22Rv1 (cell line): ENCODE results near the gene ITGB3.
"Not testable (repeated sequence)": the region's sequence is repeated elsewhere in the genome, so short reads cannot be mapped to it uniquely, and the experiment has no call there.

Source experiments
- H3K27ac ChIP-seq: fragments of 450-650 bp; 2 replicates; pipeline ENCODE4 v1.5.1; 2017
- ZFX ChIP-seq: fragments of 450-650 bp; IDR thresholded peaks from 2 replicates; pipeline ENCODE4 v1.6.1; 2017; ENCODE audit warnings: antibody characterized with exemption, borderline replicate concordance
- TF ChIP-seq, protein P1 (sequence below): fragments of 450-650 bp; IDR thresholded peaks from 2 replicates; pipeline ENCODE4 v1.5.1; 2017; ENCODE audit warnings: mild to moderate bottlenecking

ITGB3 gene

DNA sequence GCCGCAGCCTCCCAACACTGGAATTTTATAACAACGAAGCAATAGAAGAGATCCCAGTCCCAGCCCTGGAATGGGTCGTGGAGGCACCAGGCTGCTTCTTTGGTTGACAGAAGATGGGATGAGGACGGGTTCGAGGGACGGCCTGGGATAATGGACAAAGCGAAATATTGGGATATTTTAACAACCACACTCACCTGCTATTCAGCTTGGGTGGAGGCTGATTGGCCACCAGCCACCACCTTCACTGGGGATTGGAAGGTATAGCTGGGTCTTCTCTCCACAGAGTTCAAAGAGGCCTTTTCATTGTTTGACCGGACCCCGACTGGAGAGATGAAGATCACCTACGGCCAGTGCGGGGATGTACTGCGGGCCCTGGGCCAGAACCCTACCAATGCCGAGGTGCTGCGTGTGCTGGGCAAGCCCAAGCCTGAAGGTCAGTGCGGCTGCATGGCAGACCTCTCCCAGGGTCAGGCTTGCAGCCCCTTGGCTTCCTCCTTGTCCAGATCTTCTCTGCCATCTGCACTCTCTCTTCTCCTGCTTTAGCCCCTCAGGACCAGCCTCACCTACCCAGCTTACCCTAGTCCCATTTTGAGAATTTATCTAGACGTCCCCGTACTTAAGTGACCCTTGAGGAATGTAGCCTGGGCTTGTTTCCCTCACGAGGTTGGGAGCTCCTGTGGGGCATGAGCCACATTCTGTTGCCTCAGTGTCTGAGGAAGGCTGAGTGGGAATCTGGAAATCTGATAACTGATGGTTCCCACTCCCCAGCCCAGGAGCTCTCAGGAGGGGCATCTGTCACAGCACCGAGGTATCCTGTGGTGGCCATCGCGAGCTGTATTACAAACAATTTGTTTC, 33.8 kb upstream of the ITGB3 start:
- no peak overlapping the region for H3K27ac ChIP-seq
- TF ChIP-seq, protein P1, sequence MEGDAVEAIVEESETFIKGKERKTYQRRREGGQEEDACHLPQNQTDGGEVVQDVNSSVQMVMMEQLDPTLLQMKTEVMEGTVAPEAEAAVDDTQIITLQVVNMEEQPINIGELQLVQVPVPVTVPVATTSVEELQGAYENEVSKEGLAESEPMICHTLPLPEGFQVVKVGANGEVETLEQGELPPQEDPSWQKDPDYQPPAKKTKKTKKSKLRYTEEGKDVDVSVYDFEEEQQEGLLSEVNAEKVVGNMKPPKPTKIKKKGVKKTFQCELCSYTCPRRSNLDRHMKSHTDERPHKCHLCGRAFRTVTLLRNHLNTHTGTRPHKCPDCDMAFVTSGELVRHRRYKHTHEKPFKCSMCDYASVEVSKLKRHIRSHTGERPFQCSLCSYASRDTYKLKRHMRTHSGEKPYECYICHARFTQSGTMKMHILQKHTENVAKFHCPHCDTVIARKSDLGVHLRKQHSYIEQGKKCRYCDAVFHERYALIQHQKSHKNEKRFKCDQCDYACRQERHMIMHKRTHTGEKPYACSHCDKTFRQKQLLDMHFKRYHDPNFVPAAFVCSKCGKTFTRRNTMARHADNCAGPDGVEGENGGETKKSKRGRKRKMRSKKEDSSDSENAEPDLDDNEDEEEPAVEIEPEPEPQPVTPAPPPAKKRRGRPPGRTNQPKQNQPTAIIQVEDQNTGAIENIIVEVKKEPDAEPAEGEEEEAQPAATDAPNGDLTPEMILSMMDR = no peak
- TF ChIP-seq ZFX = no peak

GRCh38 chr17:47220531-47220999, 33.1 kb upstream of the ITGB3 start:
- no peak for TF ChIP-seq ZFX
- TF ChIP-seq, protein P1 = no peak
- no peak overlapping the region for H3K27ac ChIP-seq

GRCh38 chr17:47221154-47221553, 32.5 kb upstream of the ITGB3 start:
- TF ChIP-seq, protein P1 = no peak
- no peak for TF ChIP-seq ZFX

GRCh38 chr17:47222047-47222446, 31.6 kb upstream of the ITGB3 start:
- H3K27ac ChIP-seq = no peak overlapping the region

More at GRCh38 chr17:47221154-47221553, 32.5 kb upstream of the ITGB3 start:
- H3K27ac ChIP-seq = no peak overlapping the region

DNA sequence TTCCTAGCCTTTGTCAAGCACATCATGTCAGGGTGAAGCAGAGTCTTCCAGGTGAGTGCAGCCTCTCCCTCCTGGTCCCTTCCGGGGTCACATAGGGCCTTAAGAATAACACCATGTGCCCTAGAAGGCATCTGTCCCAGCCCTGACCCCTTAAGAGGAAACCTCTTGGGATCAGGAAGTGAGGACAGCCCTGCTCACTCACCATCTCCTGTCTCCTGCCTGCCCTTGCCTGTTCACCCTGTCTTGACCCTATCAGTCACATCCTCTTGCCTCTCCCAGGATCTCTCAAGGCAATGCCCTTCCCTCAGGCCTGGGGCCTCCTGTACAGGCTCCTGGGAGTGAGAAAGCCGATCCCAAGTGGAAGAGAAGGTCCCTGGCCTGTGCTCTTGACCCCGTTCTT, 30.6 kb upstream of the ITGB3 start:
- TF ChIP-seq ZFX = no peak
- TF ChIP-seq, protein P1 = no peak

More at GRCh38 chr17:47222047-47222446, 31.6 kb upstream of the ITGB3 start:
- TF ChIP-seq, protein P1 = no peak
- TF ChIP-seq ZFX = no peak

DNA sequence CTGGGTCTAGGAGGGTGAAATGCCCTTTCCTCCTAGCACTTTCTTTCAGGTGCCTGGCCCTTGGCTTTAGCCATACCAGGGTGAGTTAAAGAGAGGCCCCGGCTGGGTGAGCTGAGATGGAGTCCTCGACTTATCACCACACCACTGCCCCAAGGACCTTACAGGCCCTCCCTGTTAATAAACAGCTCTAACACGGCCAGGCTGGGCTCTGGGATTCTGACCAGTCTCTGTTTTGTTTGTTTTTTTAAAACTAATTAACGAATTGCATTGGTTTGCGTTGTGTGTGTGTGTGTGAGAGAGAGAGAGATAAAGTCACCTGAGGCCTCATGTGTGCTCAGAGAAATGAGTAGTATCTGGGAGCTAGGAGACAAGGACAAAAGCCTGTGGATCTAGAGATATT, 30.2 kb upstream of the ITGB3 start:
- no peak overlapping the region for H3K27ac ChIP-seq

More for the DNA sequence above, 30.6 kb upstream of the ITGB3 start:
- no peak overlapping the region for H3K27ac ChIP-seq

DNA sequence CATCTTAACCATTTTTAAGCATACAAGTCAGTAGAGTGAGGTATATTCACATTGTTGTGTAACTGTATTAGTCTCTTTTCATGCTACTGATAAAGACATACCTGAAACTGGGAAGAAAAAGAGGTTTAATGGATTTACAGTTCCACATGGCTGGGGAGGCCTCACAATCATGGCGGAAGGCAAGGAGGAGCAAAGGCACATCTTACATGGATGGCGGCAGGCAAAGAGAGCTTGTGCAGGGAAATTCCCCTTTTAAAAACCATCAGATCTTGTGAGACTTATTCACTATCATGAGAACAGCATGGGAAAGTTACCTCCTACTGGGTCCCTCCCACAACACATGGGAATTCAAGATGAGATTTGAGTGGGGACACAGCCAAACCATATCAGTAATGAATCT, 29.6 kb upstream of the ITGB3 start:
- H3K27ac ChIP-seq = not testable (repeated sequence)

More for the DNA sequence above, 30.2 kb upstream of the ITGB3 start:
- TF ChIP-seq, protein P1 = no peak
- no peak for TF ChIP-seq ZFX
